ENCODE data around the gene IL26. TPM values are rescaled to one million over a fixed set of nuclear protein-coding genes. Genes with fewer than 3 reads are reported as not detected.
"Not testable (repeated sequence)": the region's sequence is repeated elsewhere in the genome, so short reads cannot be mapped to it uniquely, and the experiment has no call there.

Gene IL26
- polyA plus RNA-seq, 4 donors: 0.12 TPM; not detected in 3

DNA sequence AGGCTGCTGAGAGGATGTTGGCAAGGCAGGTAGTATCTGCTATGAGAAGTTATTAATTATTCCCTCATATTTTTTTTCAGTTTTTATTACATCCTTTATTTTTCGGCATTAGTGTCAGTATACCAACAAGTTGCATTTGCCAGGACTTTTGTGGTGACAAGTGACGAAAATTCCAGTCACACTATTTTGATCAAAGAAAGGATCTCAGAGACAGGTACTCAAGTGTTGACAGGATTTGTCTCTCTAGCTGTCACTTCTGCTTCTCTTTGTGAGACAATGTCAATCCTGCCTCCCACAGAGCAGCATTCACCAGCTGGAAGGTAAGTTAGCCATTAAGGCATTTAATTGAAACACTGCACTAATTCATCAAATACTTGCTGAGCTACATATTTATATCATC lies 48.0 kb downstream of the IL26 start:
- no peak for FAIRE-seq

DNA sequence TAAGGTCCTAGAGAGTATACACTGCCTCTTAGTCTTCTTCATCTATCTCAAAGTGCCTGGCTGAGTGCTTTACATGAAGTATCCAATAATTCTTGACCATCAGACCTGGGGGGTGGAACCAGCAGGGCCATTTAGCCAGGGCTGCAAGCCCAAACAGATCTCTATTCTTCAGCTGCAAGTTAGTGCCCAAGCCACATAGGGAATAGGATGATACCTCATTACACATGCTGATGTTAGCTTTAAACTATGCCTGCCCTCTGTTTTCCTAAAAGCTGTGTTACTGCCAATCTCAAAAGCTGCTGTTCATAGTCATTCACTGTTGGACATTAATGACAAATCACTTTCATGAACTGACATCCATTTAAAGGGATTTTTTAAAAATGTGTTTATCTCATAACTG lies 49.4 kb downstream of the IL26 start:
- Histone ChIP-seq H3K27me3 (ENCODE audit: control insufficient read depth in 3 of 3, insufficient read depth in 3 of 3, low read length in 3 of 3) (no peaks in the 10 kb centered on the region), H3K27ac (ENCODE audit: low read depth in 1 of 3, low read length in 2 of 3) (no peak overlapping the region), H3K4me3 (ENCODE audit: low read depth in 1 of 3, low read length in 3 of 3) (no peak overlapping the region), H3K36me3 (ENCODE audit: control insufficient read depth in 3 of 3, insufficient read depth in 2 of 3, low read depth in 1 of 3, low read length in 3 of 3) (no peaks in the 10 kb centered on the region), H3K9me3 (ENCODE audit: control insufficient read depth in 2 of 2, insufficient read depth in 1 of 2, low read depth in 1 of 2, low read length in 1 of 2) (no peaks in the 10 kb centered on the region), H3K4me1 (ENCODE audit: control insufficient read depth in 3 of 3, insufficient read depth in 2 of 3, low read depth in 1 of 3, low read length in 2 of 3) (no peaks in the 10 kb centered on the region)
- DNase-seq (no peak), FAIRE-seq (no peak)

More for the DNA sequence above, 48.0 kb downstream of the IL26 start:
- H3K4me1 ChIP-seq (ENCODE audit: control insufficient read depth in 3 of 3, insufficient read depth in 2 of 3, low read depth in 1 of 3, low read length in 2 of 3): no peaks in the 10 kb centered on the region
- H3K27ac ChIP-seq (ENCODE audit: low read depth in 1 of 3, low read length in 2 of 3): no peak overlapping the region
- H3K27me3 ChIP-seq (ENCODE audit: control insufficient read depth in 3 of 3, insufficient read depth in 3 of 3, low read length in 3 of 3): no peaks in the 10 kb centered on the region
- no peaks in the 10 kb centered on the region for H3K9me3 ChIP-seq (ENCODE audit: control insufficient read depth in 2 of 2, insufficient read depth in 1 of 2, low read depth in 1 of 2, low read length in 1 of 2)
- 74 to 91% (median 87%) methylated on average over 2 of the region's 2 CpGs for WGBS, 3 donors
- no peaks in the 10 kb centered on the region for H3K36me3 ChIP-seq (ENCODE audit: control insufficient read depth in 3 of 3, insufficient read depth in 2 of 3, low read depth in 1 of 3, low read length in 3 of 3)
- no peak overlapping the region for H3K4me3 ChIP-seq (ENCODE audit: low read depth in 1 of 3, low read length in 3 of 3)
- DNase-seq: no peak

DNA sequence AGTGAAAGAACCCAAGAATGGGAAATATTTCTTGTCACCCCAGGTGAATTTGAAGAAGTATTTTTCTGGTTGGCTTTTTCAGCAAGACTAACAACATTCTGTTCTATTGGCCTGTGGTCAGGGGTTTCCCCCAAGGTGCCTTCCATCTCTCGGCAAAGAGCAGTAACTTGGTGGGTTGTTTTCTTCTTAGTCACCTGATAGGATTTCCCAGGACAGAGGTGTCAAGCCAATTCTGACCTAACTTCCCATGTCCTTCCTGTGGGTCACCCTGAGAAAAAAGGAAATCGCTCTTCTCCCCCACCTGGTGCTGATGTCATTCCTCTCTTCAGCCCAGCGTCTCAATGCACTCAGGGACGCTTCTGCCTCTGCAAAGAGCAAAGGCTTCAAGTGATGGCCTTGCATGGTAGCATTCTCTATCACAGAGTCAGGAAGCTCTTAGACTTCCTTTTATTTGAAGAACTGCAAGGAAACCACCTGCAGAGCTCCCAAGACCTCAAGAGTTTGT lies 50.0 kb downstream of the IL26 start:
- DNase-seq (peak in 1 of 2 donors; percentile 36), FAIRE-seq (no peak)
- Histone ChIP-seq H3K9me3 (ENCODE audit: control insufficient read depth in 2 of 2, insufficient read depth in 1 of 2, low read depth in 1 of 2, low read length in 1 of 2) (no peaks in the 10 kb centered on the region), H3K36me3 (ENCODE audit: control insufficient read depth in 3 of 3, insufficient read depth in 2 of 3, low read depth in 1 of 3, low read length in 3 of 3) (no peaks in the 10 kb centered on the region), H3K4me3 (ENCODE audit: low read depth in 1 of 3, low read length in 3 of 3) (no peak overlapping the region), H3K4me1 (ENCODE audit: control insufficient read depth in 3 of 3, insufficient read depth in 2 of 3, low read depth in 1 of 3, low read length in 2 of 3) (no peaks in the 10 kb centered on the region), H3K27me3 (ENCODE audit: control insufficient read depth in 3 of 3, insufficient read depth in 3 of 3, low read length in 3 of 3) (no peaks in the 10 kb centered on the region), H3K27ac (ENCODE audit: low read depth in 1 of 3, low read length in 2 of 3) (no peak overlapping the region)
- 48 to 59% (median 51%) methylated on average over 4 of the region's 4 CpGs for WGBS, 3 donors

DNA sequence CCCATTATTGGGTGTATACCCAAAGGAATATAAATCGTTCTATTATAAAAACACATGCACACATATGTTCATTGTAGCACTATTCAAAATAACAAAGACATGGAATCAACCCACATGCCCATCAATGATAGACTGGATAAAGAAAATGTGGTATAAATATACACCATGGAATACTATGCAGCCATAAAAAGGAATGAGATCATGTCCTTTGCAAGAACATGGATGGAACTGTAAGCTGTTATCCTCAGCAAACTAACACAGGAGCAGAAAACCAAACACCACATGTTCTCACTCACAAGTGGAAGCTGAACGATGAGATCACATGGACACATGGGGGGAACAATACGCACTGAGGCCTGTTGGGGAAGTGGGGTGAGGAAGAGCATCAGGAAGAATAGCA lies 50.8 kb downstream of the IL26 start:
- not testable (repeated sequence) for H3K36me3 ChIP-seq (ENCODE audit: control insufficient read depth in 3 of 3, insufficient read depth in 2 of 3, low read depth in 1 of 3, low read length in 3 of 3); H3K27me3 ChIP-seq (ENCODE audit: control insufficient read depth in 3 of 3, insufficient read depth in 3 of 3, low read length in 3 of 3); H3K9me3 ChIP-seq (ENCODE audit: control insufficient read depth in 2 of 2, insufficient read depth in 1 of 2, low read depth in 1 of 2, low read length in 1 of 2); H3K4me3 ChIP-seq (ENCODE audit: low read depth in 1 of 3, low read length in 3 of 3); FAIRE-seq; H3K4me1 ChIP-seq (ENCODE audit: control insufficient read depth in 3 of 3, insufficient read depth in 2 of 3, low read depth in 1 of 3, low read length in 2 of 3); DNase-seq; H3K27ac ChIP-seq (ENCODE audit: low read depth in 1 of 3, low read length in 2 of 3)
- WGBS, 3 donors: 96 to 97% (median 97%) methylated on average over 3 of the region's 3 CpGs

DNA sequence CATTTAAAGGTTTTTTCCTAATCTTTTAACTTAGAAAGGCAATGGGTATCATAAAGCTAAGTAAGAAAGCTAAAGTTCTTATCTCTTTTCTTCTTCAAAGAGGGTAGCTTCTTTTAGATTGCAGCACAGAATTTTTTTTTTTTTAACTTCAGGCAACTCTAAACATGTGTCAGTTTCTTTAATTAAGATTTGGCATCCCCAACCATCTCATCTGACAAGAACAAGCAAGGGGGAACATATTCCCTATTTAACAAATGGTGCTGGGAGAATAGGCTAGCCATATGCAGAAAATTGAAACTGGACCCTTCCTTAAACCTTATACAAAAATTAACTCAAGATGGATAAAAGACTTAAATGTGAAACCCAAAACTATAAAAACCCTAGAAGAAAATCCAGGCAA lies 51.8 kb downstream of the IL26 start:
- Histone ChIP-seq H3K9me3 (ENCODE audit: control insufficient read depth in 2 of 2, insufficient read depth in 1 of 2, low read depth in 1 of 2, low read length in 1 of 2) (no peaks in the 10 kb centered on the region), H3K27me3 (ENCODE audit: control insufficient read depth in 3 of 3, insufficient read depth in 3 of 3, low read length in 3 of 3) (no peaks in the 10 kb centered on the region), H3K4me1 (ENCODE audit: control insufficient read depth in 3 of 3, insufficient read depth in 2 of 3, low read depth in 1 of 3, low read length in 2 of 3) (no peaks in the 10 kb centered on the region), H3K36me3 (ENCODE audit: control insufficient read depth in 3 of 3, insufficient read depth in 2 of 3, low read depth in 1 of 3, low read length in 3 of 3) (no peaks in the 10 kb centered on the region), H3K4me3 (ENCODE audit: low read depth in 1 of 3, low read length in 3 of 3) (no peak overlapping the region), H3K27ac (ENCODE audit: low read depth in 1 of 3, low read length in 2 of 3) (no peak overlapping the region)
- FAIRE-seq: no peak
- no peak for DNase-seq

DNA sequence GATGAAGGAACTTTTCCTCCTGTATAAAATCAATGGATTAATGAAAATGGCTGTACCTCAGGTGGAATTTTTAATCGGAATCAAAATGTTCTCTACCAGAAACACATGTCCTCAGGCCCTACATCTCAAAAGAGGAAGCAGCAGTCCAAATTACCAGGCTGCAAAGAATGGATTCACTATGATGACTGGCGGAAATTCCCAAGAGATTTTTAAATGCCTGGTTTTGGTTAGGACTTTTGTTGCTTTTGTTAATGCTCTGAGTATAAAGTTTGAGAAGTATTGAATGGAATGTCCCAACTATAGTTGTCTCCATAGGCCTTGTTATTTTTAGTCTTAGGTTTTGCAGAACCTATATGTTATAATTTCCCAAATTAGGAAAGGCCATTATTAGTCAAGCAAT lies 54.9 kb downstream of the IL26 start:
- Histone ChIP-seq H3K4me1 (ENCODE audit: control insufficient read depth in 3 of 3, insufficient read depth in 2 of 3, low read depth in 1 of 3, low read length in 2 of 3) (no peaks in the 10 kb centered on the region), H3K9me3 (ENCODE audit: control insufficient read depth in 2 of 2, insufficient read depth in 1 of 2, low read depth in 1 of 2, low read length in 1 of 2) (no peaks in the 10 kb centered on the region), H3K4me3 (ENCODE audit: low read depth in 1 of 3, low read length in 3 of 3) (no peak overlapping the region), H3K36me3 (ENCODE audit: control insufficient read depth in 3 of 3, insufficient read depth in 2 of 3, low read depth in 1 of 3, low read length in 3 of 3) (no peaks in the 10 kb centered on the region), H3K27me3 (ENCODE audit: control insufficient read depth in 3 of 3, insufficient read depth in 3 of 3, low read length in 3 of 3) (no peaks in the 10 kb centered on the region), H3K27ac (ENCODE audit: low read depth in 1 of 3, low read length in 2 of 3) (no peak overlapping the region)
- 89 to 91% (median 90%) methylated on average over 2 of the region's 2 CpGs for WGBS, 3 donors
- no peak for DNase-seq
- no peak for FAIRE-seq

DNA sequence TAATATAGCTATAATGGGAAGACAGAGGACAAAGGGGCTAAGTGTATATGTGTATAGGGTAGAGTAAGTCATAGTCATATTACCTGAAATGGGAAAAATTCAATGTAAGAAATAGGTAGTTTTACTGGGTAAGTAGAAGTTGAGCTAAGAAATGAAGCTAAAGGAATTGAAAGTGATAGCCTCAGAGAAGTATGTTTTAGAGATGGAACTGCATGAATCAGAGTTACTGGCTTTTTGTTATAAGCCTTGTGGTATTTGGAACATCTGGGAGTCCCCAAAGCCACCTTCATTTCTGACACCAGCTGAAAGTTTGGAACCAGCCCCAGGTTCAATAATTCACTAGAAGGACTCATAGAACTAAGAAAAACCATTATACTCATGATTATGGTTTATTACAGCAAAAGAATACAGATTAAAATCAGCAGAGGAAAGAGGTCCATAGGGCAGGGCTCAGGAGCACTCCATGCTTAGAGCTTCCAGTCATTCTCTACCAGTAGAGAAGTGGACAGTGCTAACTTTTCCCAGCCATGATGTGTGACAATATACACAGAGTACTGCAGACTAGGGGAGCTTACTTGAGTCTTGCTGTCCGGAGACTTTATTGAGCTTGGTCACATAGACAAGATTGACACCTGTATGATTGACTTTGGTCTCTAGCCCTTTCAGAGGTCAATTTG lies 56.3 kb downstream of the IL26 start:
- FAIRE-seq (no peak), DNase-seq (no peak)
- Histone ChIP-seq H3K27ac (ENCODE audit: low read depth in 1 of 3, low read length in 2 of 3) (no peak overlapping the region), H3K9me3 (ENCODE audit: control insufficient read depth in 2 of 2, insufficient read depth in 1 of 2, low read depth in 1 of 2, low read length in 1 of 2) (no peaks in the 10 kb centered on the region), H3K4me3 (ENCODE audit: low read depth in 1 of 3, low read length in 3 of 3) (no peak overlapping the region), H3K36me3 (ENCODE audit: control insufficient read depth in 3 of 3, insufficient read depth in 2 of 3, low read depth in 1 of 3, low read length in 3 of 3) (no peaks in the 10 kb centered on the region), H3K27me3 (ENCODE audit: control insufficient read depth in 3 of 3, insufficient read depth in 3 of 3, low read length in 3 of 3) (no peaks in the 10 kb centered on the region), H3K4me1 (ENCODE audit: control insufficient read depth in 3 of 3, insufficient read depth in 2 of 3, low read depth in 1 of 3, low read length in 2 of 3) (no peaks in the 10 kb centered on the region)
- WGBS, 3 donors: 59 to 88% (median 87%) methylated on average over 1 of the region's 1 CpG

DNA sequence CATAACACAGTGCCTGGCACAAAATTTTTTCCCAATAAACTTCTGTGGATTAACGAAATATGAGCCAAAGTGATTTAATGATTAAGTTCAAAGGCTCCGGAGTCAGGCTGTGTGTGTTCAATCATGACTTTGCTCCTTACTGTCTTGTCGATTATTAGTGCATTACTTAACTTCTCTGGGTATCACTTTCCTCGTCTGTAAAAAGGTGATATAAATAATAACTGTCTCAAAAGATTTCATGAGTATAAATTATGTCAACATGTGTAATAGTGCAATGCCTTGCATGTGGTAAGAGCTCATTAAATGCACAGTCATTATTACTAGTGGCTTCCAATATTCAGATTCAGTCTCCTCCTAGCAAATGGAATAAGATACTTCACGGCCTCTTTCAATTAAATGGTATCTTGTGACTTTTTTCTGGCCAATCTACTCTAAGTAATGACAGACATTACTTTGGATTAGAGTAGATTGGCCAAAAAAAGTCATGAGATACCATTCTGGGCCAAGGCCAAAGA lies 59.2 kb downstream of the IL26 start:
- DNase-seq (no peak), FAIRE-seq (no peak)
- no peaks in the 10 kb centered on the region for H3K27me3 ChIP-seq (ENCODE audit: control insufficient read depth in 3 of 3, insufficient read depth in 3 of 3, low read length in 3 of 3)
- H3K27ac ChIP-seq (ENCODE audit: low read depth in 1 of 3, low read length in 2 of 3): no peak overlapping the region
- 61 to 78% (median 63%) methylated on average over 5 of the region's 5 CpGs for WGBS, 3 donors
- H3K36me3 ChIP-seq (ENCODE audit: control insufficient read depth in 3 of 3, insufficient read depth in 2 of 3, low read depth in 1 of 3, low read length in 3 of 3): no peaks in the 10 kb centered on the region
- no peaks in the 10 kb centered on the region for H3K4me1 ChIP-seq (ENCODE audit: control insufficient read depth in 3 of 3, insufficient read depth in 2 of 3, low read depth in 1 of 3, low read length in 2 of 3)
- no peaks in the 10 kb centered on the region for H3K9me3 ChIP-seq (ENCODE audit: control insufficient read depth in 2 of 2, insufficient read depth in 1 of 2, low read depth in 1 of 2, low read length in 1 of 2)
- no peak overlapping the region for H3K4me3 ChIP-seq (ENCODE audit: low read depth in 1 of 3, low read length in 3 of 3)

DNA sequence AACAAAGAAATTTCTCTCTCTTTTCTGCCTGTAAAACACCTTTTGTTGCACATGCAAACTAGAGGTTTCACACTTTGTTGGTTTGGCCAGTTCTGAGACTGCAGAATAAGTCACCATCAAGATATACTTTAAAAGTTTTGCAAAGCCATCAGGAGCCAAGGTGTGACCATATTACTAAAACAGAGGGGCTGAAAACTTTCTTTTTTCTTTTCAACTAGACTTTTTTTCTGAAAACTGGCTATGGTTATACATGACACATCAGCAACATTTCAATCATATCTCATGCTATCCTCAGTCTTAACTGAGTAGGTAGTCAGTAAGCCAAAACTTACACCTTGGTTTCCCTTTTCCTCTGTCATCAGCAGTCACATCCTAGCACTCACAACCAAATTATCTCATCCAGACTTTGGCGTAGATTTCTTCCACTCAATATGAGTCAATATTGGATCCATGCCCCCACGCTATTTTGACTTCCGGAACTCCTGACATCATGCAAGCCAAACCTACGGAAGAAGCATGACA lies 62.0 kb downstream of the IL26 start:
- H3K4me3 ChIP-seq (ENCODE audit: low read depth in 1 of 3, low read length in 3 of 3): no peak overlapping the region
- H3K4me1 ChIP-seq (ENCODE audit: control insufficient read depth in 3 of 3, insufficient read depth in 2 of 3, low read depth in 1 of 3, low read length in 2 of 3): no peaks in the 10 kb centered on the region
- DNase-seq (no peak), FAIRE-seq (no peak)
- no peaks in the 10 kb centered on the region for H3K36me3 ChIP-seq (ENCODE audit: control insufficient read depth in 3 of 3, insufficient read depth in 2 of 3, low read depth in 1 of 3, low read length in 3 of 3)
- WGBS, 3 donors: 82 to 84% (median 83%) methylated on average over 4 of the region's 4 CpGs
- H3K27me3 ChIP-seq (ENCODE audit: control insufficient read depth in 3 of 3, insufficient read depth in 3 of 3, low read length in 3 of 3): no peaks in the 10 kb centered on the region
- no peak overlapping the region for H3K27ac ChIP-seq (ENCODE audit: low read depth in 1 of 3, low read length in 2 of 3)
- no peaks in the 10 kb centered on the region for H3K9me3 ChIP-seq (ENCODE audit: control insufficient read depth in 2 of 2, insufficient read depth in 1 of 2, low read depth in 1 of 2, low read length in 1 of 2)
